Endothelial cell (in vitro differentiated cells): ENCODE results near the gene HIVEP3. TPM values are rescaled to one million over a fixed set of nuclear protein-coding genes. Genes with fewer than 3 reads are reported as not detected.

ENCODE experiments used
- DNase-seq: peaks from one replicate; pipeline ENCODE4 v3.0.0; 2021; ENCODE audit warnings: low spot score
- H3K27ac Mint-ChIP-seq: one replicate; pipeline ENCODE4 v1.8.0; 2021; ENCODE audit warnings: mixed read lengths, inconsistent platforms; ENCODE audit not compliant: unreplicated experiment
- H3K27me3 Mint-ChIP-seq: one replicate; pipeline ENCODE4 v1.8.0; 2021; ENCODE audit warnings: mild to moderate bottlenecking, moderate library complexity, mixed read lengths, inconsistent platforms; ENCODE audit not compliant: unreplicated experiment
- H3K36me3 Mint-ChIP-seq: one replicate; pipeline ENCODE4 v1.8.0; 2021; ENCODE audit warnings: mild to moderate bottlenecking, low read depth, mixed read lengths, inconsistent platforms; ENCODE audit not compliant: unreplicated experiment
- H3K4me1 Mint-ChIP-seq: one replicate; pipeline ENCODE4 v1.8.0; 2021; ENCODE audit warnings: mild to moderate bottlenecking, mixed read lengths, inconsistent platforms; ENCODE audit not compliant: unreplicated experiment
- H3K4me3 Mint-ChIP-seq: one replicate; pipeline ENCODE4 v1.8.0; 2021; ENCODE audit warnings: mild to moderate bottlenecking, mixed read lengths, inconsistent platforms; ENCODE audit not compliant: unreplicated experiment
- H3K9me3 Mint-ChIP-seq: one replicate; pipeline ENCODE4 v1.8.0; 2021; ENCODE audit warnings: mixed read lengths, inconsistent platforms; ENCODE audit not compliant: unreplicated experiment
- CTCF ChIP-seq: fragments of 200-600 bp; sonication (generic); IDR thresholded peaks from one replicate; pipeline ENCODE4 v1.5.0; 2021; ENCODE audit warnings: antibody characterized with exemption; ENCODE audit not compliant: unreplicated experiment
- total RNA-seq: library from RNA; stranded (reverse); fragmentation: NEBNext Ultra II Directional; extraction: Animal tissue kit (Norgen Biotek cat#: 25700); gene quantifications from one replicate; pipeline ENCODE4 v1.2.1, GENCODE V29; 2021; ENCODE audit not compliant: unreplicated experiment

The HIVEP3 gene
- total RNA-seq, 1 donor from 2014 or later = 8.9 TPM

GRCh38 chr1:41751804-41752513 is 166.8 kb downstream of the HIVEP3 start:
- Mint-ChIP-seq H3K27ac (no peak overlapping the region), H3K27me3 (peaks cover under 1% of the 10 kb centered on the region), H3K9me3 (no peaks in the 10 kb centered on the region), H3K4me1 (no peaks in the 10 kb centered on the region), H3K4me3 (no peak overlapping the region), H3K36me3 (no peaks in the 10 kb centered on the region)
- DNase-seq = no peak
- TF ChIP-seq CTCF = no peak

- H3K4me3 Mint-ChIP-seq = no peak overlapping the region
- H3K4me1 Mint-ChIP-seq = no peaks in the 10 kb centered on the region
- H3K27me3 Mint-ChIP-seq = peaks cover 2% of the 10 kb centered on the region
- DNase-seq = no peak
- H3K27ac Mint-ChIP-seq = no peak overlapping the region
- TF ChIP-seq CTCF = no peak
- no peaks in the 10 kb centered on the region for H3K36me3 Mint-ChIP-seq
- no peaks in the 10 kb centered on the region for H3K9me3 Mint-ChIP-seq
Observed at GRCh38 chr1:41749991-41750745, 168.6 kb downstream of the HIVEP3 start.

GRCh38 chr1:41745022-41745421 is 173.7 kb downstream of the HIVEP3 start:
- H3K27ac Mint-ChIP-seq = no peak overlapping the region
- TF ChIP-seq CTCF = no peak
- no peak for DNase-seq

GRCh38 chr1:41743366-41743765 is 175.4 kb downstream of the HIVEP3 start:
- no peak for DNase-seq
- no peak overlapping the region for H3K4me3 Mint-ChIP-seq

More at GRCh38 chr1:41745022-41745421, 173.7 kb downstream of the HIVEP3 start:
- no peaks in the 10 kb centered on the region for H3K36me3 Mint-ChIP-seq
- peaks cover 13% of the 10 kb centered on the region for H3K4me1 Mint-ChIP-seq
- no peak overlapping the region for H3K4me3 Mint-ChIP-seq
- peaks cover 2% of the 10 kb centered on the region for H3K27me3 Mint-ChIP-seq
- H3K9me3 Mint-ChIP-seq = no peaks in the 10 kb centered on the region

More at GRCh38 chr1:41743366-41743765, 175.4 kb downstream of the HIVEP3 start:
- no peak overlapping the region for H3K27ac Mint-ChIP-seq
- H3K4me1 Mint-ChIP-seq = peaks cover 13% of the 10 kb centered on the region
- TF ChIP-seq CTCF = no peak
- peaks cover 8% of the 10 kb centered on the region for H3K27me3 Mint-ChIP-seq
- H3K36me3 Mint-ChIP-seq = no peaks in the 10 kb centered on the region
- no peaks in the 10 kb centered on the region for H3K9me3 Mint-ChIP-seq
